Progenitor cell of endocrine pancreas (in vitro differentiated cells): Measurements from ENCODE around the gene SLC3A2. TPM values are rescaled to one million over a fixed set of nuclear protein-coding genes. Genes with fewer than 3 reads are reported as not detected.

Source experiments
- DNase-seq: peaks from one replicate; pipeline ENCODE4 v3.0.0; 2021; ENCODE audit warnings: low spot score; ENCODE audit not compliant: unreplicated experiment
- H3K27ac Mint-ChIP-seq: 2 replicates; pipeline ENCODE4 v1.8.0; 2021; ENCODE audit warnings: mild to moderate bottlenecking, moderate library complexity, mixed read lengths
- H3K27me3 Mint-ChIP-seq: 2 replicates; pipeline ENCODE4 v1.8.0; 2021; ENCODE audit warnings: mixed read lengths
- H3K36me3 Mint-ChIP-seq: 2 replicates; pipeline ENCODE4 v1.8.0; 2022; ENCODE audit warnings: mixed read lengths; ENCODE audit not compliant: insufficient read depth
- H3K4me1 Mint-ChIP-seq: 2 replicates; pipeline ENCODE4 v1.8.0; 2021; ENCODE audit warnings: low read depth, mixed read lengths
- H3K4me3 Mint-ChIP-seq: 2 replicates; pipeline ENCODE4 v1.8.0; 2021; ENCODE audit warnings: low read depth, mild to moderate bottlenecking, moderate library complexity, mixed read lengths
- H3K9me3 Mint-ChIP-seq: 2 replicates; pipeline ENCODE4 v1.8.0; 2021; ENCODE audit warnings: low read depth, mixed read lengths
- total RNA-seq: library from RNA; stranded (reverse); gene quantifications from 2 replicates; pipeline ENCODE4 v1.2.1, GENCODE V29; 2021
- TF ChIP-seq, protein P1 (sequence below): fragments of 200-600 bp; sonication (generic); IDR thresholded peaks from one replicate; pipeline ENCODE4 v1.5.0; 2021; ENCODE audit warnings: antibody characterized with exemption, mild to moderate bottlenecking; ENCODE audit not compliant: unreplicated experiment

SLC3A2 gene
- total RNA-seq, 1 donor from 2014 or later: 140 TPM

DNA sequence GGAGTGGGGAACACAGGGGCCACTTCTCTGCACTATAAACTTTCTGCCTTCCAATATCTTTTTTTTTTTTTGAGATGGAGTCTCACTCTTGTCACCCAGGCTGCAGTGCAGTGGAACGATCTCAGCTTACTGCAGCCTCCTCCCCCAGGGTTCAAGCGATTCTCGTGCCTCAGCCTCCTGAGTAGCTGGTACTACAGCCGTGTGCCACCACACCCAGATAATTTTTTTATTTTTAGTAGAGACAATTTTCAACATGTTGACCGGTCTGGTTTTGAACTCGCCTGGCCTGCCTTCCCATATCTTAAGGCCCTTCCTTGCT is 1.7 kb downstream of the SLC3A2 start:
- H3K9me3 Mint-ChIP-seq: no peaks in the 10 kb centered on the region
- H3K4me3 Mint-ChIP-seq: peak overlapping the region; percentile 97
- H3K27ac Mint-ChIP-seq: peak overlapping the region; percentile 100
- H3K4me1 Mint-ChIP-seq: peaks cover 47% of the 10 kb centered on the region
- DNase-seq: no peak
- TF ChIP-seq, protein P1, sequence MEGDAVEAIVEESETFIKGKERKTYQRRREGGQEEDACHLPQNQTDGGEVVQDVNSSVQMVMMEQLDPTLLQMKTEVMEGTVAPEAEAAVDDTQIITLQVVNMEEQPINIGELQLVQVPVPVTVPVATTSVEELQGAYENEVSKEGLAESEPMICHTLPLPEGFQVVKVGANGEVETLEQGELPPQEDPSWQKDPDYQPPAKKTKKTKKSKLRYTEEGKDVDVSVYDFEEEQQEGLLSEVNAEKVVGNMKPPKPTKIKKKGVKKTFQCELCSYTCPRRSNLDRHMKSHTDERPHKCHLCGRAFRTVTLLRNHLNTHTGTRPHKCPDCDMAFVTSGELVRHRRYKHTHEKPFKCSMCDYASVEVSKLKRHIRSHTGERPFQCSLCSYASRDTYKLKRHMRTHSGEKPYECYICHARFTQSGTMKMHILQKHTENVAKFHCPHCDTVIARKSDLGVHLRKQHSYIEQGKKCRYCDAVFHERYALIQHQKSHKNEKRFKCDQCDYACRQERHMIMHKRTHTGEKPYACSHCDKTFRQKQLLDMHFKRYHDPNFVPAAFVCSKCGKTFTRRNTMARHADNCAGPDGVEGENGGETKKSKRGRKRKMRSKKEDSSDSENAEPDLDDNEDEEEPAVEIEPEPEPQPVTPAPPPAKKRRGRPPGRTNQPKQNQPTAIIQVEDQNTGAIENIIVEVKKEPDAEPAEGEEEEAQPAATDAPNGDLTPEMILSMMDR: no peak
- no peaks in the 10 kb centered on the region for H3K27me3 Mint-ChIP-seq
- H3K36me3 Mint-ChIP-seq: peaks cover 39% of the 10 kb centered on the region

DNA sequence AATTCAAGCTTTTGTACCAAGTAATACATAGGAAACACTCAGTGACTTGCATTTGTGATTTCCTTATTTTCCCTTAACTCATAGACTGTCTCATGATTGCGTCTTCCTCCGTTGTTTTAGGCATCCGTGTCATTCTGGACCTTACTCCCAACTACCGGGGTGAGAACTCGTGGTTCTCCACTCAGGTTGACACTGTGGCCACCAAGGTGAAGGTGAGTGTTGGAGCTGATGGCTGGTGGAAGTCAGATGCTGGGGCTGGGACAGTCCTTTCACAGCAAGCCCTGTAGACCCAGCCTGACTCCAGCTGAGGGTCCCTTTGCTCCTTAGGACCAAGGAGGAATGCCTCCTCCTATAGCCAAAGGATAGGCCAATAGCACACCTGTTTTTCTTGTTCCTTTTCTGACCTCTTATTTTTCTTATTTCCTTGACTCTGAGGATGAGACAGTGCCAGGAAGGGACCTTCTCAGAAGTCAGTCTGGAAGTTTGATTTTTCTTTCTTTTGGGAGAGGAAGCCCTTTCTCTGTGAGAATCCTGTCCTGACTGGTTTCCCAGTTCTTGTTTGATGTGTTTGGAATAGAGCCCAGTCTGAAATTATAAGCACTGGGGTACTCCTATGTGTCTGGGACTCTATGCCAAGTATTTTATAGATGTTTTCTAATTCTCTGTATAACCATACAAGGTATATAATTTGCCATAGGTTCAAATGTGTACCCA is 2.2 kb downstream of the SLC3A2 start:
- H3K27ac Mint-ChIP-seq: peak overlapping the region; percentile 100
- H3K4me1 Mint-ChIP-seq: peaks cover 43% of the 10 kb centered on the region
- no peaks in the 10 kb centered on the region for H3K9me3 Mint-ChIP-seq
- no peak for DNase-seq
- H3K36me3 Mint-ChIP-seq: peaks cover 38% of the 10 kb centered on the region
- H3K4me3 Mint-ChIP-seq: peak overlapping the region; percentile 97
- TF ChIP-seq, protein P1: no peak
- H3K27me3 Mint-ChIP-seq: no peaks in the 10 kb centered on the region

DNA sequence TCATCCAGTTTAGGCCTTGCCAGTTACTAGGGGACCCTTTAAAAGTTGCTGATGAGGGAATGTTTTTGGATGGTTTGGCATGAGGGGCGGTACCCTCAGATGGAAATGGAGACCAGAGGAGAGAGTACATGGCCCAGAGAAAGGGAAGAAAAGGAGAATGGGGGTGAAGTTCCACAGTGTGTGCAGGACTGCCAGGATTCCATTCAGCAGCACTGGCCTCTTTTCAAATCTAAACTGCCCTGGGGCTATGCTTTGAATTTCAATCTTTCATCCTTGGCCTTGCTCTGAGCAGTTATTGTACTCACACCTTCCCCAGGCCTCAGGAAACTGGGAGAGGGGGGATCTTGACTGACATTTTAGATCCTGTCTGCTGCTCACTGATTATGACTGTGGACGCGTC is 3.0 kb downstream of the SLC3A2 start:
- Mint-ChIP-seq H3K9me3 (no peaks in the 10 kb centered on the region), H3K27me3 (no peaks in the 10 kb centered on the region), H3K27ac (peak overlapping the region; percentile 100), H3K36me3 (peaks cover 43% of the 10 kb centered on the region), H3K4me3 (peak overlapping the region; percentile 97), H3K4me1 (peaks cover 45% of the 10 kb centered on the region)
- no peak for DNase-seq
- TF ChIP-seq, protein P1: no peak

DNA sequence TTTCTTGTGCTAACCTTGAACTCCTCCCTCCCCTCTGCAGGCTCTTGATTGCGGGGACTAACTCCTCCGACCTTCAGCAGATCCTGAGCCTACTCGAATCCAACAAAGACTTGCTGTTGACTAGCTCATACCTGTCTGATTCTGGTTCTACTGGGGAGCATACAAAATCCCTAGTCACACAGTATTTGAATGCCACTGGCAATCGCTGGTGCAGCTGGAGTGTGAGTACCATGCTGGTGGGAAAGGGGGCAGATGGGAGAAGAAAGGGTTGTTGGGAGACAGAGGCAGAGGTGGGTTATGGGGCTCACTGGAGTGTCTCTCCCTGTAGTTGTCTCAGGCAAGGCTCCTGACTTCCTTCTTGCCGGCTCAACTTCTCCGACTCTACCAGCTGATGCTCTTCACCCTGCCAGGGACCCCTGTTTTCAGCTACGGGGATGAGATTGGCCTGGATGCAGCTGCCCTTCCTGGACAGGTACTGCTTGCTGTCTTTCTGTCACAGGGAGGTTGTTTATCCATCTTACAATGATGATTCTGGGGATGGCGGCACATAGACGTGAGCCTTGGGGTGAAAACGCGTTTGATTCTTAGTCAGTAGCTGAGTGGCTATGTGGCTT is 4.5 kb downstream of the SLC3A2 start:
- no peaks in the 10 kb centered on the region for H3K9me3 Mint-ChIP-seq
- peaks cover 53% of the 10 kb centered on the region for H3K4me1 Mint-ChIP-seq
- TF ChIP-seq, protein P1: no peak
- peaks cover 54% of the 10 kb centered on the region for H3K36me3 Mint-ChIP-seq
- H3K27ac Mint-ChIP-seq: peak overlapping the region; percentile 73
- H3K4me3 Mint-ChIP-seq: no peak overlapping the region
- no peaks in the 10 kb centered on the region for H3K27me3 Mint-ChIP-seq
- no peak for DNase-seq

DNA sequence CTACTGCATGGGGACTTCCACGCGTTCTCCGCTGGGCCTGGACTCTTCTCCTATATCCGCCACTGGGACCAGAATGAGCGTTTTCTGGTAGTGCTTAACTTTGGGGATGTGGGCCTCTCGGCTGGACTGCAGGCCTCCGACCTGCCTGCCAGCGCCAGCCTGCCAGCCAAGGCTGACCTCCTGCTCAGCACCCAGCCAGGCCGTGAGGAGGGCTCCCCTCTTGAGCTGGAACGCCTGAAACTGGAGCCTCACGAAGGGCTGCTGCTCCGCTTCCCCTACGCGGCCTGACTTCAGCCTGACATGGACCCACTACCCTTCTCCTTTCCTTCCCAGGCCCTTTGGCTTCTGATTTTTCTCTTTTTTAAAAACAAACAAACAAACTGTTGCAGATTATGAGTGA is 7.7 kb downstream of the SLC3A2 start:
- Mint-ChIP-seq H3K36me3 (peaks cover 39% of the 10 kb centered on the region), H3K4me3 (peak overlapping the region; percentile 1)

More for the DNA sequence above, 7.7 kb downstream of the SLC3A2 start:
- Mint-ChIP-seq H3K4me1 (peaks cover 33% of the 10 kb centered on the region), H3K27ac (peak overlapping the region; percentile 90), H3K27me3 (no peaks in the 10 kb centered on the region), H3K9me3 (no peaks in the 10 kb centered on the region)
- TF ChIP-seq, protein P1: no peak
- no peak for DNase-seq
